H1 (cell line): Measurements from ENCODE around the gene PPP1R14B. TPM values are rescaled to one million over a fixed set of nuclear protein-coding genes. Genes with fewer than 3 reads are reported as not detected.
A peak's percentile ranks its signal among the peaks of the same experiment; 100 is the strongest.

ENCODE experiments used
- CTCF ChIA-PET: fragments of 300-600 bp; sonication (Branson Sonifier 250); formaldehyde crosslinking; loops from one replicate; lab custom pipeline; 2021; ENCODE audit not compliant: partially characterized antibody; lab: Charles Lee
- POLR2A ChIA-PET: fragments of 300-600 bp; sonication (Branson Sonifier 250); formaldehyde crosslinking; loops from one replicate; lab custom pipeline; 2021; ENCODE audit warnings: inconsistent platforms; ENCODE audit not compliant: partially characterized antibody; lab: Charles Lee
- DNase-seq, 2 experiments: peaks; one replicate each; pipeline versions ENCODE4 v3.0.0 to v3.0.0-alpha.2; 2010 to 2022; ENCODE audit warnings: low spot score in 2 of 2, low read depth in 1 of 2, mixed read lengths in 1 of 2
- FAIRE-seq: peaks from 2 replicates; lab custom pipeline; 2011; peaks lifted over from hg19 to GRCh38; lab: Jason Lieb, UNC
- H2AFZ ChIP-seq: 2 replicates; pipeline ENCODE4 v1.8.1; 2012; ENCODE audit warnings: low read length, inconsistent platforms
- H2AK5ac ChIP-seq: 2 replicates; pipeline ENCODE4 v1.6.1; 2013; ENCODE audit warnings: low read depth, low read length
- H2BK120ac ChIP-seq: replicated peaks from 2 replicates; pipeline ENCODE3; 2013; ENCODE audit warnings: low read depth, low read length, inconsistent platforms
- H2BK12ac ChIP-seq: 2 replicates; pipeline ENCODE4 v1.6.1; 2013; ENCODE audit warnings: low read depth, low read length
- H2BK15ac ChIP-seq: 2 replicates; pipeline ENCODE4 v1.6.1; 2013; ENCODE audit warnings: low read length
- H2BK20ac ChIP-seq: 2 replicates; pipeline ENCODE4 v1.6.1; 2013; ENCODE audit warnings: low read length
- H2BK5ac ChIP-seq: 2 replicates; pipeline ENCODE4 v1.6.1; 2013; ENCODE audit warnings: low read depth, low read length
- H3K14ac ChIP-seq: 2 replicates; pipeline ENCODE4 v1.6.1; 2013; ENCODE audit warnings: inconsistent platforms; ENCODE audit not compliant: insufficient read length
- H3K18ac ChIP-seq: 2 replicates; pipeline ENCODE4 v1.6.1; 2013; ENCODE audit warnings: low read length; ENCODE audit errors: extremely low read depth
- H3K23ac ChIP-seq: 2 replicates; pipeline ENCODE4 v1.6.1; 2013; ENCODE audit warnings: inconsistent platforms; ENCODE audit not compliant: insufficient read length
- H3K23me2 ChIP-seq: 2 replicates; pipeline ENCODE4 v1.6.1; 2013; ENCODE audit warnings: low read depth, low read length
- H3K27ac ChIP-seq: 2 replicates; pipeline ENCODE4 v1.6.1; 2011; ENCODE audit warnings: low read depth, low read length, inconsistent platforms
- H3K27me3 ChIP-seq, 4 experiments: replicated peaks in 1 of 4; 1 replicate in 1 of 4; 2 replicates in 3 of 4; pipeline versions ENCODE4 v1.6.1 to v1.8.1; 2011 to 2013; ENCODE audit warnings: low read length in 3 of 4, mild to moderate bottlenecking in 3 of 4, inconsistent platforms in 2 of 4, mixed read lengths in 2 of 4, moderate library complexity in 1 of 4; ENCODE audit not compliant: control insufficient read depth in 3 of 4, insufficient read depth in 3 of 4; ENCODE audit errors: extremely low read depth in 1 of 4
- H3K36me3 ChIP-seq, 4 experiments: 2 replicates each; pipeline versions ENCODE4 v1.6.1 to v1.8.1; 2011 to 2013; ENCODE audit warnings: mild to moderate bottlenecking in 4 of 4, low read length in 3 of 4, moderate library complexity in 2 of 4, control low read depth in 1 of 4, inconsistent platforms in 1 of 4; ENCODE audit not compliant: insufficient read depth in 4 of 4, control insufficient read depth in 2 of 4
- H3K4ac ChIP-seq: replicated peaks from 2 replicates; pipeline ENCODE3; 2013; ENCODE audit warnings: low read length, low read depth, mixed read lengths, inconsistent platforms; ENCODE audit not compliant: insufficient read length
- H3K4me1 ChIP-seq, 4 experiments: replicated peaks in 1 of 4; 1 replicate in 1 of 4; 2 replicates in 3 of 4; pipeline versions ENCODE4 v1.6.1 to v1.8.1; 2011 to 2013; ENCODE audit warnings: low read length in 3 of 4, inconsistent platforms in 2 of 4, mixed read lengths in 1 of 4; ENCODE audit not compliant: insufficient read depth in 4 of 4, control insufficient read depth in 3 of 4
- H3K4me2 ChIP-seq, 2 experiments: 2 replicates each; pipeline versions ENCODE4 v1.6.1 to v1.8.1; 2011 to 2013; ENCODE audit warnings: low read depth in 2 of 2, low read length in 2 of 2, control low read depth in 1 of 2, inconsistent platforms in 1 of 2, mild to moderate bottlenecking in 1 of 2; ENCODE audit not compliant: insufficient read depth in 1 of 2
- H3K4me3 ChIP-seq, 4 experiments: fragments of 200-600, 300-600 bp in 1 of 4; sonication (generic), shearing (Covaris generic), sonication (Bioruptor Twin) in 1 of 4; 2 replicates each; pipeline versions ENCODE4 v1.5.1 to v1.8.1; 2011 to 2016; ENCODE audit warnings: low read length in 4 of 4, low read depth in 3 of 4, control low read depth in 2 of 4, inconsistent platforms in 2 of 4, mild to moderate bottlenecking in 2 of 4, mixed read lengths in 1 of 4, moderate library complexity in 1 of 4; ENCODE audit not compliant: insufficient read depth in 2 of 4; ENCODE audit errors: extremely low read depth in 1 of 4
- H3K56ac ChIP-seq: replicated peaks from 2 replicates; pipeline ENCODE3; 2013; ENCODE audit warnings: low read depth, mild to moderate bottlenecking, mixed read lengths, low read length, inconsistent platforms; ENCODE audit not compliant: insufficient read length
- H3K79me1 ChIP-seq: 2 replicates; pipeline ENCODE4 v1.6.1; 2013; ENCODE audit warnings: low read depth, low read length, control low read depth
- H3K79me2 ChIP-seq, 2 experiments: 2 replicates each; pipeline versions ENCODE4 v1.6.1 to v1.8.1; 2012 to 2013; ENCODE audit warnings: low read length in 2 of 2, mild to moderate bottlenecking in 2 of 2, inconsistent platforms in 1 of 2; ENCODE audit not compliant: insufficient read depth in 2 of 2, control insufficient read depth in 1 of 2
- H3K9ac ChIP-seq, 4 experiments: replicated peaks in 1 of 4; 1 replicate in 1 of 4; 2 replicates in 3 of 4; pipeline versions ENCODE4 v1.6.1 to v1.8.1; 2011 to 2013; ENCODE audit warnings: low read depth in 3 of 4, low read length in 3 of 4, control low read depth in 2 of 4, mild to moderate bottlenecking in 2 of 4, moderate library complexity in 2 of 4, inconsistent platforms in 1 of 4; ENCODE audit errors: extremely low read depth in 1 of 4
- H3K9me3 ChIP-seq, 2 experiments: 2 replicates each; pipeline versions ENCODE4 v1.6.1 to v1.8.1; 2012 to 2013; ENCODE audit warnings: mild to moderate bottlenecking in 2 of 2, moderate library complexity in 2 of 2, control low read depth in 1 of 2, inconsistent platforms in 1 of 2, low read depth in 1 of 2, low read length in 1 of 2, mixed read lengths in 1 of 2; ENCODE audit not compliant: insufficient read depth in 2 of 2
- H4K20me1 ChIP-seq, 2 experiments: replicated peaks in 1 of 2; 2 replicates each; pipeline versions ENCODE3 to v1.8.1; 2011 to 2013; ENCODE audit warnings: inconsistent platforms in 2 of 2, low read length in 2 of 2, mild to moderate bottlenecking in 1 of 2; ENCODE audit not compliant: insufficient read depth in 2 of 2, control insufficient read depth in 1 of 2
- H4K5ac ChIP-seq: 2 replicates; pipeline ENCODE4 v1.6.1; 2013; ENCODE audit warnings: low read length, low read depth, mixed read lengths, inconsistent platforms; ENCODE audit not compliant: insufficient read length
- H4K8ac ChIP-seq: 2 replicates; pipeline ENCODE4 v1.8.0; 2013; ENCODE audit warnings: mild to moderate bottlenecking, moderate library complexity, low read length, inconsistent platforms; ENCODE audit not compliant: insufficient read depth; ENCODE audit errors: extremely low read depth
- H4K91ac ChIP-seq: replicated peaks from 2 replicates; pipeline ENCODE3; 2013; ENCODE audit warnings: low read length, mixed read lengths, inconsistent platforms; ENCODE audit not compliant: insufficient read length
- ASH2L ChIP-seq: fragments of 200-600, 300-600 bp; sonication (generic); IDR thresholded peaks from one replicate; pipeline ENCODE4 v1.7.1; 2017; ENCODE audit warnings: low read length
- ATF3 ChIP-seq: IDR thresholded peaks from 2 replicates; pipeline ENCODE4 v1.6.1; 2011; ENCODE audit warnings: low read depth, mild to moderate bottlenecking, low read length; ENCODE audit not compliant: insufficient read depth
- CEBPB ChIP-seq: IDR thresholded peaks from 2 replicates; pipeline ENCODE4 v1.6.1; 2012; ENCODE audit warnings: low read depth, low read length
- CREB1 ChIP-seq: IDR thresholded peaks from 2 replicates; pipeline ENCODE4 v1.6.1; 2012; ENCODE audit warnings: inconsistent platforms
- RNF2 ChIP-seq: fragments of 200-900, 300-1000 bp; sonication (generic); IDR thresholded peaks from 2 replicates; pipeline ENCODE4 v1.7.1; 2016; ENCODE audit warnings: borderline replicate concordance, low read depth, mild to moderate bottlenecking, antibody characterized with exemption, low read length; ENCODE audit not compliant: poor library complexity, severe bottlenecking; ENCODE audit errors: missing control alignments
- SIRT6 ChIP-seq: IDR thresholded peaks from one replicate; pipeline ENCODE4 v1.7.1; 2012; ENCODE audit warnings: low read length, inconsistent platforms
- SUZ12 ChIP-seq: fragments of 200-600 bp; sonication (generic); IDR thresholded peaks from 2 replicates; pipeline ENCODE4 v1.6.1; 2012; ENCODE audit warnings: mild to moderate bottlenecking, inconsistent platforms, low read length, moderate library complexity, mixed read lengths
- WGBS, 2 experiments: shearing (Covaris generic) in 1 of 2; methylation state at CpG; one replicate each; pipeline versions ENCODE4 v1.1.6 to v1.1.7; 2013 to 2015; ENCODE audit warnings: low lambda C conversion rate in 2 of 2, mixed read lengths in 2 of 2, inconsistent platforms in 1 of 2, low coverage in 1 of 2, missing lambda C conversion rate in 1 of 2; ENCODE audit not compliant: insufficient replicate concordance in 2 of 2, insufficient coverage in 1 of 2, insufficient read length in 1 of 2; ENCODE audit errors: extremely low coverage in 1 of 2, missing lambda C conversion rate in 1 of 2; 5-methylcytosine and 5-hydroxymethylcytosine counted together
- polyA plus RNA-seq, 7 experiments: library from polyadenylated mRNA; depleted of rRNA in 3 of 7; stranded (reverse) in 5 of 7; unstranded in 2 of 7; fragments of >200 nt in 5 of 7; fragments of 200-250 nt in 2 of 7; gene quantifications; 1 replicate in 5 of 7; 2 replicates in 1 of 7; 4 replicates in 1 of 7; pipeline versions ENCODE4 v1.2.1 to v1.2.3, GENCODE V29; 2011 to 2013; ENCODE audit warnings: missing spikeins in 2 of 7, mixed read lengths in 2 of 7
- total RNA-seq: library from RNA; stranded (reverse); fragmentation: NEBNext Ultra II Directional; extraction: Animal tissue kit (Norgen Biotek cat#: 25700); gene quantifications from 2 replicates; pipeline ENCODE4 v1.2.1, GENCODE V29; 2021

Gene PPP1R14B
- total and polyA plus RNA-seq, 2 of the 8 experiments (the other 6 are each of a cell fraction or from before 2014, with no cell fraction given), result 265 to 419 TPM

- Histone ChIP-seq H3K79me1 (peaks cover 2% of the 10 kb centered on the region; the same call in 1 of the 2 replicates), H4K91ac (peak within 1 kb of the TSS; percentile 98), H2AFZ (no peak within 1 kb of the TSS), H3K14ac (no peak within 1 kb of the TSS), H3K9me3 (no peaks in the 10 kb centered on the region), H3K18ac (peak within 1 kb of the TSS; percentile 99), H3K4me3 (peak within 1 kb of the TSS; percentile 73 to 86 (median 76)), H3K4ac (peak within 1 kb of the TSS; percentile 87), H4K5ac (peak within 1 kb of the TSS; percentile 75), H2BK12ac (peak within 1 kb of the TSS; percentile 75; the same call in 1 of the 2 replicates), H3K79me2 (peaks cover 0 to 25% of the 10 kb centered on the region in 2 experiments; a peak in 3 of 4 replicates), H3K23ac (no peak within 1 kb of the TSS), H2BK120ac (peak within 1 kb of the TSS; percentile 70), H3K27ac (peak within 1 kb of the TSS; percentile 72; the same call in 1 of the 2 replicates), H3K56ac (peak within 1 kb of the TSS; percentile 78), H3K36me3 (peaks cover 6 to 19% (median 12%) of the 10 kb centered on the region in 4 experiments), H3K23me2 (peaks cover 13% of the 10 kb centered on the region), H3K9ac (peak within 1 kb of the TSS; percentile 62 to 76 (median 64); a peak in 6 of 7 replicates), H2AK5ac (no peak within 1 kb of the TSS), H2BK5ac (peak within 1 kb of the TSS; percentile 93; the same call in 1 of the 2 replicates), H2BK15ac (peak within 1 kb of the TSS; percentile 99; the same call in 1 of the 2 replicates), H4K20me1 (peaks cover 6 to 13% of the 10 kb centered on the region in 2 experiments), H2BK20ac (no peak within 1 kb of the TSS), H3K27me3 (no peaks in the 10 kb centered on the region), H3K4me2 (peak within 1 kb of the TSS; percentile 73 to 99), H4K8ac (peak within 1 kb of the TSS; percentile 93), H3K4me1 (peaks cover 0 to 40% (median 34%) of the 10 kb centered on the region in 4 experiments; a peak in 6 of 7 replicates)
- FAIRE-seq, result no peak
- CTCF ChIA-PET, result interaction anchor here (0.6 to 10.0 kb wide), 30 partner anchors 8 to 1659 kb away, joined by 3 to 102 read pairs (median 4); partner anchors contain the start of genes CATSPERZ, FERMT3, FKBP2 and NUDT22
- peak in 1 of 2 experiments; percentile 86 for DNase-seq
- 4% methylated on average over 22 of the region's 75 CpGs; no CpG with 5 or more reads in 1 of the 2 experiments for WGBS, 2 experiments
- POLR2A ChIA-PET, result interaction anchor here (0.8 to 13.1 kb wide), 18 partner anchors 9 to 272 kb away, joined by 3 to 352 read pairs (median 6); partner anchors contain the start of genes DNAJC4, ESRRA, FKBP2 and KCNK4
- TF ChIP-seq ATF3, result no peak
- TF ChIP-seq SIRT6, result no peak
- no peak for TF ChIP-seq ASH2L
- no peak for TF ChIP-seq RNF2
- TF ChIP-seq CREB1, result peak; percentile 52
- no peak for TF ChIP-seq SUZ12
- TF ChIP-seq CEBPB, result no peak
Observed at GRCh38 chr11:64251016-64251752, 4.4 kb upstream of the PPP1R14B start, which contains the start of gene PLCB3. Gene PLCB3, plus strand, starts transcription at chr11:64251530. Its CDS starts 120 bp downstream, at chr11:64251650.
